ENCODE data around the gene BSN.

BSN gene

GRCh38 chr3:49654955-49655556, 100.8 kb downstream of the BSN start:
- Histone ChIP-seq H3K27me3 (ENCODE audit: control insufficient read depth in 1 of 2, insufficient read depth in 1 of 2, low read length in 2 of 2) (peaks cover 4 to 70% of the 10 kb centered on the region in 2 experiments), H3K18ac (ENCODE audit: low read depth in 1 of 2, low read length in 2 of 2) (no peak overlapping the region), H3K79me1 (replicated peaks; ENCODE audit: low read length, poor library complexity, severe bottlenecking) (no peaks in the 10 kb centered on the region), H3K4me1 (ENCODE audit: control insufficient read depth, insufficient read depth, low read depth, low read length) (no peaks in the 10 kb centered on the region), H3K27ac (ENCODE audit: low read length, poor library complexity, severe bottlenecking) (no peak overlapping the region), H3K23ac (ENCODE audit: low read length in 2 of 2) (no peak overlapping the region), H3K14ac (ENCODE audit: low read length in 2 of 2) (no peak overlapping the region), H3K4me3 (ENCODE audit: insufficient read depth in 1 of 2, low read depth in 1 of 2, low read length in 2 of 2) (no peak overlapping the region), H3K4me2 (ENCODE audit: low read length, poor library complexity, severe bottlenecking) (no peak overlapping the region), H3K9ac (ENCODE audit: low read length) (no peak overlapping the region), H4K8ac (ENCODE audit: low read length) (no peak overlapping the region), H2AFZ (ENCODE audit: low read depth, low read length) (no peak overlapping the region), H3K36me3 (ENCODE audit: control insufficient read depth in 1 of 2, insufficient read depth in 2 of 2, low read depth in 1 of 2, low read length in 2 of 2) (no peaks in the 10 kb centered on the region), H2BK120ac (ENCODE audit: low read depth, low read length) (no peak overlapping the region), H2AK5ac (ENCODE audit: low read length, severe bottlenecking) (no peak overlapping the region), H3K4ac (ENCODE audit: low read depth in 1 of 2, low read length in 2 of 2) (no peak overlapping the region), H2BK12ac (ENCODE audit: low read length in 2 of 2) (no peak overlapping the region), H2BK15ac (ENCODE audit: low read depth, poor library complexity, severe bottlenecking) (no peak overlapping the region), H4K91ac (ENCODE audit: low read length) (no peak overlapping the region), H3K9me3 (ENCODE audit: control insufficient read depth, low read length) (no peaks in the 10 kb centered on the region), H2BK5ac (ENCODE audit: low read depth, low read length, poor library complexity, severe bottlenecking) (no peak overlapping the region)
- 85% methylated on average over 10 of the region's 10 CpGs for WGBS
- DNase-seq: no peak

- 95% methylated on average over 19 of the region's 19 CpGs for WGBS
These were observed 101.5 kb downstream of the BSN start for GRCh38 chr3:49655731-49656285.

GRCh38 chr3:49656541-49657112, 102.3 kb downstream of the BSN start:
- Histone ChIP-seq H3K18ac (ENCODE audit: low read depth in 1 of 2, low read length in 2 of 2) (no peak overlapping the region), H3K4ac (ENCODE audit: low read depth in 1 of 2, low read length in 2 of 2) (no peak overlapping the region), H3K4me1 (ENCODE audit: control insufficient read depth, insufficient read depth, low read depth, low read length) (peaks cover 2% of the 10 kb centered on the region), H2BK12ac (ENCODE audit: low read length in 2 of 2) (no peak overlapping the region), H3K27ac (ENCODE audit: low read length, poor library complexity, severe bottlenecking) (no peak overlapping the region), H3K36me3 (ENCODE audit: control insufficient read depth in 1 of 2, insufficient read depth in 2 of 2, low read depth in 1 of 2, low read length in 2 of 2) (no peaks in the 10 kb centered on the region), H3K9ac (ENCODE audit: low read length) (no peak overlapping the region), H3K9me3 (ENCODE audit: control insufficient read depth, low read length) (no peaks in the 10 kb centered on the region), H2AK5ac (ENCODE audit: low read length, severe bottlenecking) (no peak overlapping the region), H3K79me1 (replicated peaks; ENCODE audit: low read length, poor library complexity, severe bottlenecking) (no peaks in the 10 kb centered on the region), H3K14ac (ENCODE audit: low read length in 2 of 2) (no peak overlapping the region), H4K8ac (ENCODE audit: low read length) (no peak overlapping the region), H2AFZ (ENCODE audit: low read depth, low read length) (no peak overlapping the region), H3K23ac (ENCODE audit: low read length in 2 of 2) (no peak overlapping the region), H2BK120ac (ENCODE audit: low read depth, low read length) (no peak overlapping the region), H2BK5ac (ENCODE audit: low read depth, low read length, poor library complexity, severe bottlenecking) (no peak overlapping the region), H3K4me2 (ENCODE audit: low read length, poor library complexity, severe bottlenecking) (no peak overlapping the region), H2BK15ac (ENCODE audit: low read depth, poor library complexity, severe bottlenecking) (no peak overlapping the region), H4K91ac (ENCODE audit: low read length) (no peak overlapping the region), H3K27me3 (ENCODE audit: control insufficient read depth in 1 of 2, insufficient read depth in 1 of 2, low read length in 2 of 2) (peaks cover 4 to 70% of the 10 kb centered on the region in 2 experiments), H3K4me3 (ENCODE audit: insufficient read depth in 1 of 2, low read depth in 1 of 2, low read length in 2 of 2) (no peak overlapping the region)
- 86% methylated on average over 18 of the region's 18 CpGs for WGBS
- DNase-seq: no peak

More at GRCh38 chr3:49655731-49656285, 101.5 kb downstream of the BSN start:
- no peaks in the 10 kb centered on the region for H3K36me3 ChIP-seq (ENCODE audit: control insufficient read depth in 1 of 2, insufficient read depth in 2 of 2, low read depth in 1 of 2, low read length in 2 of 2)
- DNase-seq: no peak
- no peak overlapping the region for H2BK120ac ChIP-seq (ENCODE audit: low read depth, low read length)
- H3K4me2 ChIP-seq (ENCODE audit: low read length, poor library complexity, severe bottlenecking): no peak overlapping the region
- H3K18ac ChIP-seq (ENCODE audit: low read depth in 1 of 2, low read length in 2 of 2): no peak overlapping the region
- H2BK12ac ChIP-seq (ENCODE audit: low read length in 2 of 2): no peak overlapping the region
- no peak overlapping the region for H3K9ac ChIP-seq (ENCODE audit: low read length)
- no peaks in the 10 kb centered on the region for H3K79me1 ChIP-seq (replicated peaks; ENCODE audit: low read length, poor library complexity, severe bottlenecking)
- H4K8ac ChIP-seq (ENCODE audit: low read length): no peak overlapping the region
- H4K91ac ChIP-seq (ENCODE audit: low read length): no peak overlapping the region
- no peaks in the 10 kb centered on the region for H3K9me3 ChIP-seq (ENCODE audit: control insufficient read depth, low read length)
- H3K27me3 ChIP-seq (ENCODE audit: control insufficient read depth in 1 of 2, insufficient read depth in 1 of 2, low read length in 2 of 2): peaks cover 4 to 74% of the 10 kb centered on the region in 2 experiments
- H3K23ac ChIP-seq (ENCODE audit: low read length in 2 of 2): no peak overlapping the region
- H2BK5ac ChIP-seq (ENCODE audit: low read depth, low read length, poor library complexity, severe bottlenecking): no peak overlapping the region
- no peak overlapping the region for H3K4ac ChIP-seq (ENCODE audit: low read depth in 1 of 2, low read length in 2 of 2)
- H3K4me1 ChIP-seq (ENCODE audit: control insufficient read depth, insufficient read depth, low read depth, low read length): no peaks in the 10 kb centered on the region
- no peak overlapping the region for H2BK15ac ChIP-seq (ENCODE audit: low read depth, poor library complexity, severe bottlenecking)
- no peak overlapping the region for H3K14ac ChIP-seq (ENCODE audit: low read length in 2 of 2)
- H2AK5ac ChIP-seq (ENCODE audit: low read length, severe bottlenecking): no peak overlapping the region
- H3K27ac ChIP-seq (ENCODE audit: low read length, poor library complexity, severe bottlenecking): no peak overlapping the region
- no peak overlapping the region for H2AFZ ChIP-seq (ENCODE audit: low read depth, low read length)
- H3K4me3 ChIP-seq (ENCODE audit: insufficient read depth in 1 of 2, low read depth in 1 of 2, low read length in 2 of 2): no peak overlapping the region

- Histone ChIP-seq H4K91ac (ENCODE audit: low read length) (no peak overlapping the region), H3K4me3 (ENCODE audit: insufficient read depth in 1 of 2, low read depth in 1 of 2, low read length in 2 of 2) (no peak overlapping the region), H3K79me1 (replicated peaks; ENCODE audit: low read length, poor library complexity, severe bottlenecking) (no peaks in the 10 kb centered on the region), H2BK5ac (ENCODE audit: low read depth, low read length, poor library complexity, severe bottlenecking) (no peak overlapping the region), H2BK120ac (ENCODE audit: low read depth, low read length) (no peak overlapping the region), H3K18ac (ENCODE audit: low read depth in 1 of 2, low read length in 2 of 2) (no peak overlapping the region), H3K4me1 (ENCODE audit: control insufficient read depth, insufficient read depth, low read depth, low read length) (peaks cover 2% of the 10 kb centered on the region), H3K14ac (ENCODE audit: low read length in 2 of 2) (no peak overlapping the region), H2BK12ac (ENCODE audit: low read length in 2 of 2) (no peak overlapping the region), H3K27me3 (ENCODE audit: control insufficient read depth in 1 of 2, insufficient read depth in 1 of 2, low read length in 2 of 2) (peaks cover 4 to 74% of the 10 kb centered on the region in 2 experiments), H3K36me3 (ENCODE audit: control insufficient read depth in 1 of 2, insufficient read depth in 2 of 2, low read depth in 1 of 2, low read length in 2 of 2) (no peaks in the 10 kb centered on the region), H3K9ac (ENCODE audit: low read length) (no peak overlapping the region), H3K4ac (ENCODE audit: low read depth in 1 of 2, low read length in 2 of 2) (no peak overlapping the region), H3K23ac (ENCODE audit: low read length in 2 of 2) (no peak overlapping the region), H3K4me2 (ENCODE audit: low read length, poor library complexity, severe bottlenecking) (no peak overlapping the region), H4K8ac (ENCODE audit: low read length) (no peak overlapping the region), H3K9me3 (ENCODE audit: control insufficient read depth, low read length) (no peaks in the 10 kb centered on the region), H2AK5ac (ENCODE audit: low read length, severe bottlenecking) (no peak overlapping the region), H2BK15ac (ENCODE audit: low read depth, poor library complexity, severe bottlenecking) (no peak overlapping the region), H3K27ac (ENCODE audit: low read length, poor library complexity, severe bottlenecking) (no peak overlapping the region), H2AFZ (ENCODE audit: low read depth, low read length) (no peak overlapping the region)
- no peak for DNase-seq
- 91% methylated on average over 36 of the region's 36 CpGs for WGBS
These were observed 103.1 kb downstream of the BSN start for GRCh38 chr3:49657208-49657915.

Measured in mesenchymal stem cell (in vitro differentiated cells and primary cell).